Effector CD4-positive, alpha-beta T cell (primary cell): Measurements from ENCODE around the gene DDX54.
"Not testable (repeated sequence)": the region's sequence is repeated elsewhere in the genome, so short reads cannot be mapped to it uniquely, and the experiment has no call there.

Source experiments
- DNase-seq: peaks from one replicate; pipeline ENCODE4 v3.0.0-alpha.2; 2020

The DDX54 gene

GRCh38 chr12:113220593-113221180, 35.4 kb upstream of the DDX54 start:
- no peak for DNase-seq

GRCh38 chr12:113216027-113216426, 30.7 kb upstream of the DDX54 start:
- no peak for DNase-seq

- DNase-seq, result no peak
These were observed 29.7 kb upstream of the DDX54 start for GRCh38 chr12:113214895-113215400.

GRCh38 chr12:113211160-113211559, 25.9 kb upstream of the DDX54 start:
- DNase-seq, result no peak

GRCh38 chr12:113208041-113208934, 23.0 kb upstream of the DDX54 start:
- DNase-seq, result peak; percentile 41

- DNase-seq, result no peak
These were observed 22.3 kb upstream of the DDX54 start for GRCh38 chr12:113207613-113208040.

GRCh38 chr12:113206802-113207201, 21.5 kb upstream of the DDX54 start:
- not testable (repeated sequence) for DNase-seq

GRCh38 chr12:113204804-113205203, 19.5 kb upstream of the DDX54 start:
- no peak for DNase-seq

- DNase-seq, result no peak
These were observed 18.8 kb upstream of the DDX54 start for GRCh38 chr12:113203852-113204760.

GRCh38 chr12:113202300-113203075, 17.2 kb upstream of the DDX54 start:
- no peak for DNase-seq

- DNase-seq, result no peak
These were observed 16.2 kb upstream of the DDX54 start for GRCh38 chr12:113201187-113202177.

GRCh38 chr12:113200021-113200797, 14.9 kb upstream of the DDX54 start:
- DNase-seq, result no peak

GRCh38 chr12:113198296-113198695, 13.0 kb upstream of the DDX54 start:
- DNase-seq, result no peak

GRCh38 chr12:113197518-113198077, 12.3 kb upstream of the DDX54 start:
- no peak for DNase-seq

GRCh38 chr12:113196990-113197389, 11.7 kb upstream of the DDX54 start:
- peak; percentile 30 for DNase-seq

- DNase-seq, result no peak
These were observed 11.3 kb upstream of the DDX54 start for GRCh38 chr12:113196582-113196981.

- DNase-seq, result no peak
These were observed 10.3 kb upstream of the DDX54 start for GRCh38 chr12:113195598-113195997.

GRCh38 chr12:113194971-113195391, 9.7 kb upstream of the DDX54 start:
- no peak for DNase-seq

GRCh38 chr12:113191227-113191626, 5.9 kb upstream of the DDX54 start:
- DNase-seq, result no peak

- DNase-seq, result no peak
These were observed 5.5 kb upstream of the DDX54 start for GRCh38 chr12:113190761-113191160.
